ENCODE results near the gene TRPC1. TPM values are rescaled to one million over a fixed set of nuclear protein-coding genes. Genes with fewer than 3 reads are reported as not detected.

The TRPC1 gene
- total RNA-seq, 1 experiment from 2014 or later = 29.6 TPM

DNA sequence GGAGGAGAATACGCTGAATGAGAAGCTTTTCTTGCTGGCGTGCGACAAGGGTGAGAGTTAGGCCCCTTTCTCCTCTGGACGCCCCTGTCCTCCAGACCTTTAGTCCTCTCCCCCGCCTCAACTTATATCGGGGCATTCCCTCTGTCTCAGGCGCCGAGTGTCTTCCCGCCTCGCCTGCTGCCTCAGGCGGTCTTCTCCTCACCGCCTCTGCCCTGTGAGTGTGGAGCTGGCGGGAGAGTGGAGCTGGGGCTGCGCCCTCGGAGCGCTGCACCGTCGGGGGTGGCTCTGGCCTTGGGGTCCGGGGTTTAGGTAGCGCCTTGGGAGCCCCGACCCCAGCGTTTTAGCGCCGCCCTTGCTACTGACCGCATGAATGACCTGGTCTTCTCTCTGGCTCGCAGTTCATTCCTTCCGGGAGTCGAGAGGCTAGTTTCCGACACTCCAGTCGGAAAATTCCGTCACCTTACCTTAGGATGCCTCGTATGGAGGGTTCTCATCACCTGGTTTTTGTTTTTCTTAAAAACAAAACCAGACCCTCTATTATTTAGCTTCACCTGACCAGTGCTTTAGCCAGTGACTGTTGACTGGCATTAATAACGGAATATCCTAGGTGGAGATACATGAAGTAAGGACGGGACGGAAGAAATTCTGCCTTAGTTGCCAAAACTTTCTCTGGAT is 985 bp downstream of the TRPC1 start:
- DNase-seq (ENCODE audit: low read depth, low spot score) = peak; percentile 38
- POLR2A ChIA-PET = no interaction called here
- ATAC-seq = peak; percentile 75
- BruUV-seq (replicated peaks) = no TSS peak
- H3K4me3 ChIP-seq (ENCODE audit: low read depth in 2 of 2, low read length in 2 of 2) = peak overlapping the region; percentile 93 to 98
- no peak; the same call in 1 of the 2 replicates for TF ChIP-seq POLR2AphosphoS5 (IDR thresholded peaks at IDR 0.05; ENCODE audit: low read depth, low read length)
- TF ChIP-seq, protein P1, sequence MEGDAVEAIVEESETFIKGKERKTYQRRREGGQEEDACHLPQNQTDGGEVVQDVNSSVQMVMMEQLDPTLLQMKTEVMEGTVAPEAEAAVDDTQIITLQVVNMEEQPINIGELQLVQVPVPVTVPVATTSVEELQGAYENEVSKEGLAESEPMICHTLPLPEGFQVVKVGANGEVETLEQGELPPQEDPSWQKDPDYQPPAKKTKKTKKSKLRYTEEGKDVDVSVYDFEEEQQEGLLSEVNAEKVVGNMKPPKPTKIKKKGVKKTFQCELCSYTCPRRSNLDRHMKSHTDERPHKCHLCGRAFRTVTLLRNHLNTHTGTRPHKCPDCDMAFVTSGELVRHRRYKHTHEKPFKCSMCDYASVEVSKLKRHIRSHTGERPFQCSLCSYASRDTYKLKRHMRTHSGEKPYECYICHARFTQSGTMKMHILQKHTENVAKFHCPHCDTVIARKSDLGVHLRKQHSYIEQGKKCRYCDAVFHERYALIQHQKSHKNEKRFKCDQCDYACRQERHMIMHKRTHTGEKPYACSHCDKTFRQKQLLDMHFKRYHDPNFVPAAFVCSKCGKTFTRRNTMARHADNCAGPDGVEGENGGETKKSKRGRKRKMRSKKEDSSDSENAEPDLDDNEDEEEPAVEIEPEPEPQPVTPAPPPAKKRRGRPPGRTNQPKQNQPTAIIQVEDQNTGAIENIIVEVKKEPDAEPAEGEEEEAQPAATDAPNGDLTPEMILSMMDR (IDR thresholded peaks at IDR 0.05) = peak; percentile 34
- peak overlapping the region; percentile 96 for H3K27ac ChIP-seq (ENCODE audit: low read length)
- no peaks in the 10 kb centered on the region for H3K9me3 ChIP-seq (ENCODE audit: control insufficient read depth, insufficient read depth, low read depth, low read length)
- H3K36me3 ChIP-seq (ENCODE audit: control insufficient read depth, insufficient read depth, low read length) = no peaks in the 10 kb centered on the region
- intact Hi-C loops (cut with micrococcal nuclease; ENCODE audit: unreplicated experiment) (loop anchor here (5.0 kb wide), 1 partner anchor 123 kb away; no protein-coding TSS in a partner anchor), in situ Hi-C loops (cut with HindIII; ENCODE audit: low pct_unique_long_range_greater_than_20kb, low sequenced_read_pairs) (no loop called here)
- CTCF ChIA-PET = no interaction called here
- H3K4me1 ChIP-seq (ENCODE audit: control insufficient read depth, insufficient read depth, low read length) = peaks cover 17% of the 10 kb centered on the region
- H3K27me3 ChIP-seq (ENCODE audit: control insufficient read depth, insufficient read depth, low read length) = no peaks in the 10 kb centered on the region

DNA sequence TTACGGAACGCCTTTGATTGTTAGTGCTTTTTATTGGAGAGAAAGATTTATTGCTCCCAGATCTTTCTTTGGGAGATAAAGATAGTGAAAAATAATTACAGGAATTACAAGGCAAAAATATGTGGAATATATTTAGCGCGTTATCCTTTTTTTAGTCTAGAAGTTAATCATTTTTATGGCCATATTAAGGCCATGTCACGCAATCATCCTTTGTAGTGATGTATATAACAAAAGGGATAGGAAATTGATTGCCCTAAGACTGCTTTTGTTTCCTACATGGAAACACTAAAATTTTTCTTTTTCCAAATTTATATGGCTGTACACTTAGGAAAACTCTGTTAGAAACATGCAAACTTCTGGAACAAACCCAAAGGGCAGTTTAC is 1.5 kb downstream of the TRPC1 start:
- Histone ChIP-seq H3K36me3 (ENCODE audit: control insufficient read depth, insufficient read depth, low read length) (no peaks in the 10 kb centered on the region), H3K4me3 (ENCODE audit: low read depth in 2 of 2, low read length in 2 of 2) (peak overlapping the region; percentile 93 to 98), H3K4me1 (ENCODE audit: control insufficient read depth, insufficient read depth, low read length) (peaks cover 17% of the 10 kb centered on the region), H3K27ac (ENCODE audit: low read length) (peak overlapping the region; percentile 96), H3K27me3 (ENCODE audit: control insufficient read depth, insufficient read depth, low read length) (no peaks in the 10 kb centered on the region), H3K9me3 (ENCODE audit: control insufficient read depth, insufficient read depth, low read depth, low read length) (no peaks in the 10 kb centered on the region)
- intact Hi-C loops (cut with micrococcal nuclease; ENCODE audit: unreplicated experiment) (no loop called here), in situ Hi-C loops (cut with HindIII; ENCODE audit: low pct_unique_long_range_greater_than_20kb, low sequenced_read_pairs) (no loop called here)
- DNase-seq (ENCODE audit: low read depth, low spot score) (no peak), ATAC-seq (no peak)
- POLR2A ChIA-PET = no interaction called here
- CTCF ChIA-PET = no interaction called here
- TF ChIP-seq SIN3A (IDR thresholded peaks at IDR 0.05; ENCODE audit: borderline replicate concordance, insufficient read depth, low read depth, low read length) (no peak), POLR2AphosphoS5 (IDR thresholded peaks at IDR 0.05; ENCODE audit: low read depth, low read length) (no peak), TCF7L2 (IDR thresholded peaks at IDR 0.05; ENCODE audit: low read depth, low read length) (no peak)
- TF ChIP-seq, protein P2, sequence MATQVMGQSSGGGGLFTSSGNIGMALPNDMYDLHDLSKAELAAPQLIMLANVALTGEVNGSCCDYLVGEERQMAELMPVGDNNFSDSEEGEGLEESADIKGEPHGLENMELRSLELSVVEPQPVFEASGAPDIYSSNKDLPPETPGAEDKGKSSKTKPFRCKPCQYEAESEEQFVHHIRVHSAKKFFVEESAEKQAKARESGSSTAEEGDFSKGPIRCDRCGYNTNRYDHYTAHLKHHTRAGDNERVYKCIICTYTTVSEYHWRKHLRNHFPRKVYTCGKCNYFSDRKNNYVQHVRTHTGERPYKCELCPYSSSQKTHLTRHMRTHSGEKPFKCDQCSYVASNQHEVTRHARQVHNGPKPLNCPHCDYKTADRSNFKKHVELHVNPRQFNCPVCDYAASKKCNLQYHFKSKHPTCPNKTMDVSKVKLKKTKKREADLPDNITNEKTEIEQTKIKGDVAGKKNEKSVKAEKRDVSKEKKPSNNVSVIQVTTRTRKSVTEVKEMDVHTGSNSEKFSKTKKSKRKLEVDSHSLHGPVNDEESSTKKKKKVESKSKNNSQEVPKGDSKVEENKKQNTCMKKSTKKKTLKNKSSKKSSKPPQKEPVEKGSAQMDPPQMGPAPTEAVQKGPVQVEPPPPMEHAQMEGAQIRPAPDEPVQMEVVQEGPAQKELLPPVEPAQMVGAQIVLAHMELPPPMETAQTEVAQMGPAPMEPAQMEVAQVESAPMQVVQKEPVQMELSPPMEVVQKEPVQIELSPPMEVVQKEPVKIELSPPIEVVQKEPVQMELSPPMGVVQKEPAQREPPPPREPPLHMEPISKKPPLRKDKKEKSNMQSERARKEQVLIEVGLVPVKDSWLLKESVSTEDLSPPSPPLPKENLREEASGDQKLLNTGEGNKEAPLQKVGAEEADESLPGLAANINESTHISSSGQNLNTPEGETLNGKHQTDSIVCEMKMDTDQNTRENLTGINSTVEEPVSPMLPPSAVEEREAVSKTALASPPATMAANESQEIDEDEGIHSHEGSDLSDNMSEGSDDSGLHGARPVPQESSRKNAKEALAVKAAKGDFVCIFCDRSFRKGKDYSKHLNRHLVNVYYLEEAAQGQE (IDR thresholded peaks at IDR 0.05; ENCODE audit: insufficient read depth in 1 of 2, low read depth in 2 of 2, low read length in 1 of 2) = no peak
- TF ChIP-seq, protein P1 (IDR thresholded peaks at IDR 0.05) = no peak
- BruUV-seq (replicated peaks) = TSS peak; percentile 63

Measured in Panc1 (cell line).